ENCODE data around the gene TRPM4. TPM values are rescaled to one million over a fixed set of nuclear protein-coding genes. Genes with fewer than 3 reads are reported as not detected.

The TRPM4 gene
- total RNA-seq, 4 donors from 2014 or later: 6.5 to 25.8 (median 11.8) TPM

- TF ChIP-seq CTCF (IDR thresholded peaks at IDR 0.05; ENCODE audit: low read depth): no peak
Observed at GRCh38 chr19:49145573-49146407, 11.8 kb upstream of the TRPM4 start.

GRCh38 chr19:49148044-49148682 is 9.4 kb upstream of the TRPM4 start:
- no peak for TF ChIP-seq CTCF (IDR thresholded peaks at IDR 0.05; ENCODE audit: low read depth)

GRCh38 chr19:49148784-49149651 is 8.6 kb upstream of the TRPM4 start:
- no peak for TF ChIP-seq CTCF (IDR thresholded peaks at IDR 0.05; ENCODE audit: low read depth)

GRCh38 chr19:49149652-49150105 is 7.9 kb upstream of the TRPM4 start:
- TF ChIP-seq CTCF (IDR thresholded peaks at IDR 0.05; ENCODE audit: low read depth): no peak

- TF ChIP-seq CTCF (IDR thresholded peaks at IDR 0.05; ENCODE audit: low read depth): no peak
Observed at GRCh38 chr19:49150106-49150943, 7.3 kb upstream of the TRPM4 start.

GRCh38 chr19:49150944-49151243 is 6.7 kb upstream of the TRPM4 start:
- TF ChIP-seq CTCF (IDR thresholded peaks at IDR 0.05; ENCODE audit: low read depth): no peak

Data from subcutaneous adipose tissue (tissue), 4 donors.